Hematopoietic multipotent progenitor cell treated with erythropoietin and hydrocortisone succinate and interleukin-3 and kit ligand, for 17 days (in vitro differentiated cells): ENCODE measurements around the gene AWAT1.
"Not testable (repeated sequence)": the region's sequence is repeated elsewhere in the genome, so short reads cannot be mapped to it uniquely, and the experiment has no call there.

Source experiments
- DNase-seq: peaks from one replicate; pipeline ENCODE4 v3.0.0-alpha.2; 2015; ENCODE audit warnings: low spot score

AWAT1 gene

DNA sequence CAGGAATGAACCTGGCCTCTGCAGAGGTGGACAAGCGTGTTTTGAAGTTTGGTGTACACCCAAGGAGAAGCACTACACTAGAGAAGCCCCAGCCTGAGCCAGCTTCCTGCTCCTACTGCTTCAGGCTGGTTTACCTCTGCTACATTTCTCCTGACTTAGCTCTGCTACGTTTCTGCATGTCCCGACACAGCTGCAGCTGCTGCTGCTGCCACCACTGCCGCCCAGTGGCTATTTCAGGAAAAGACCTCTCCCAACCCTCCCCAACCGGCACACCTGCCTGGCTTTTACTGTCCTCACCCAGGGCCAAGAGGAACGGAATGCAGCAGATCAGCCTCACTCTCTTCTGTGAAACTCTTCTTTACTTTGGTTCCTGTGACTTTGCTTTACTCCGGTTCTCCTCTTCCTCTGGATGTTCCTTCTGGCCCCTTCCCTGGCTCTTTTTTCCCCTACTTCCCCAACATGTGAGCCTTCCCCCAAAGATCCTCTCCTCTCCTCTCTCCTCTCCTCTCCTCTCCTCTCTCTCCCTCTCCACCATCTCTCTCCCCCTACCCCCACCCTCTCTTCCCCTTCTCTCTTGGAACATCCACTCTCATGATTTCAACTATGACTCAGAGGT lies 28.6 kb downstream of the AWAT1 start:
- peak; percentile 6 for DNase-seq

DNA sequence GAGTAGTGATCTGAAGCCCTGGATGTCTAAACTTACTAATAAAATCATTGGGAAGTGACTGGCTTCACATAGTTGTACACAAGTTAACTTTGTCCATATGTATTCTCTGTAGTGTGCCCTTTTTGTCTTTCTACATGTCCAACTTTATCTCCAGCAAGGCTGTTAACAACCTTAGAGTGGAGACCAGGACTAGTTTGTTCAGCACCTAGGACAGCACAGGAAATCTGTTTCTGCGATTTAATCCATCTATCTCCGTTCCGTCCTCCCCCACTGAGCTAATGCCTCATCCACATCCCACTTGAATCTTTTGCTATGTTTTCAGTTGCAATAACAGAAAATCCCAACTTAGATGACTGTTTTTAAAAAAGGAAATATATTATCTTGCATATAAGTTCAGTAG lies 30.3 kb downstream of the AWAT1 start:
- no peak for DNase-seq

DNA sequence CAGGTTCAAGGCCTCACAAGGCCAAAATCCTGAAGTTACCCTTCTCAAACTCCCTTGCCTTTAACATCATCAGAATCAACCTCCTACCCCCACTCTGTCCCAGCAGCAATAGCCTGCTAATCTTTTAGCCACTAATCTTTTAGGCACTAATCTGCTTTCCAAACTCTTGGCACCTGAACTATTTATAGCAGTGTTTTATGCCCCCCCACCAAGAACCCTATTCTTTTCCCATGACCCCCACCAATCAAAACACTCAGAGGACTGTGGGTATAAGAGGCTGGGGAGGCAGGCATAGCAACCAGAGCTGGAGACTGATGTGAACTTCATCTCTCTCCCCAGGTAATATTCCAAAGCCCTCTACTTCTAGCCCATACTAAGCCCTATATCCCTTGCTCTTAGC lies 33.6 kb downstream of the AWAT1 start, which contains the start of gene ARR3:
Gene ARR3 (plus strand): TSS at position 301 of the 400 bp plus-strand sequence. CDS start 1,052 bp downstream, outside the sequence.
- no peak for DNase-seq

DNA sequence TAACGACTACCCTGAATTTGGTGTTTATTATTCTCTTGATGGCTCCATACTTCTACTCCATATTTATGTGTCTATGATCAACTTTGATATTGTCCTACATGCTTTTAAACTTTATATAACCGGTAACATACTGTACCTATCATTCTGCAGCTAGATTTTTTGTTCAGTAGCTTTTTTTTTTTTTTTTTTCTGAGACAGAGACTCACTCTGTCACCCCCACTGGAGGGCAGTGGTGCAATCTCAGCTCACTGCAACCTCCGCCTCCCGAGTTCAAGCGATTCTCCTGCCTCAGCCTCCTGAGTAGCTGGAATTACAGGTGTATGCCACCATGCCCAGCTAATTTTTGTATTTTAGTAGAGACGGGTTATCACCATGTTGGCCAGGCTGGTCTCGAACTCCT lies 39.6 kb downstream of the AWAT1 start:
- not testable (repeated sequence) for DNase-seq

DNA sequence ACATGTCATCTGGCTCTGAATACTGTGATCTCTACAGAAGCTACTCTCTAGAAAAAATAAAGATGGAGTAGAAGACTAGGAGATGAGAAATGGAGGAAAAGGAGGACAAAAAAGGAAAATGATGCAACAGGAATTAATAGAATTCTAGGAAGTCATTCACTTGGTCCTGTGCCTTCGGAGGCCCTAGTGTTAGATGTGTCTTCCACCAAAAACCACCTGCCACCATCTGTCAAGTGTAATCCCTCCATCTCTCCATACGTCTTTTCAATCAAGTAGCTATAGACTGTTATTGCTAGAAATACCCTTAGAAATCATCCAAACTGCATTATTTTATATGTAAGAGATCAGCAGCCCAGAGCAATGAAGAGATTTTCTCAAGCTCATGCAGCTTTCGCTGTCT lies 44.6 kb downstream of the AWAT1 start:
- DNase-seq = no peak

DNA sequence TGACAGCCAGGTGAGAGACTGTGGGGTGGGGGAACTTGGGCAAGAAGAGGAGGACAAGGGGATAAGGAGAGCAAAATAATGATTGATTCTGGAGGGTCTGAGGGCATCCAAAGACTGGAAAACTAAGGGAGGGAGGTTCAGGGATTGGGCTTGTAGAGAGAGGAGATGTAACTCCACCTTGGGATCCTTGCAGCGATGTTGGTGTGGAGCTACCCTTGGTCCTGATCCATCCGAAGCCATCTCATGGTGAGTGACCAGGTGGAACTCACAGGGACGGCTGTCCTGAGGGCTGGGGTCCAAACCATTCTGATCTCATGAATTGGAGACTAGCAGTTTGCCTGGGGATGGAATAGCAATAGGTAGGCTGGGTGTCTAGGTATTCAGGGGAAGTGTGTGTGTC lies 46.1 kb downstream of the AWAT1 start:
- DNase-seq = no peak

DNA sequence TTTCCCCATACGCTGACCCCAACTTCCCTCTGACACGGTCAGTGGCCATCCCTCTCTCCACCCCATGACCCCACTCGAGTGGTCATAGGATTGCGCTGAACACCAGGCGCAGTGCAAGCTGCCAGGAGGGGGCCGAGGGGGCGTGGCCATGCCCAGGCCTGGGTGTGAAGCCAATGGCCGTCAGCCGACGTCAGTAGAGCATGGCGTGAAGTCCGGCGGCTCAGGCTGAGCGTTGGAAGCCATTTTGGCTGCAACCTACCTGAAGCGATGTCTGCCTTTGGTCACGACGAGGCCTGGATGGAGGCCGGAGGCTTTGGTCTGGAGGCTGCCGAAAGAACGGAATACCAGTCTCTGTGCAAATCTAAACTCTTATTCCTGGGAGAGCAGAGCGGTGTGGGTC lies 47.5 kb downstream of the AWAT1 start, which contains the start of gene RAB41:
Gene RAB41 (plus strand): TSS at position 222 of the 400 bp plus-strand sequence. CDS start 46 bp downstream, at position 268.
- no peak for DNase-seq

DNA sequence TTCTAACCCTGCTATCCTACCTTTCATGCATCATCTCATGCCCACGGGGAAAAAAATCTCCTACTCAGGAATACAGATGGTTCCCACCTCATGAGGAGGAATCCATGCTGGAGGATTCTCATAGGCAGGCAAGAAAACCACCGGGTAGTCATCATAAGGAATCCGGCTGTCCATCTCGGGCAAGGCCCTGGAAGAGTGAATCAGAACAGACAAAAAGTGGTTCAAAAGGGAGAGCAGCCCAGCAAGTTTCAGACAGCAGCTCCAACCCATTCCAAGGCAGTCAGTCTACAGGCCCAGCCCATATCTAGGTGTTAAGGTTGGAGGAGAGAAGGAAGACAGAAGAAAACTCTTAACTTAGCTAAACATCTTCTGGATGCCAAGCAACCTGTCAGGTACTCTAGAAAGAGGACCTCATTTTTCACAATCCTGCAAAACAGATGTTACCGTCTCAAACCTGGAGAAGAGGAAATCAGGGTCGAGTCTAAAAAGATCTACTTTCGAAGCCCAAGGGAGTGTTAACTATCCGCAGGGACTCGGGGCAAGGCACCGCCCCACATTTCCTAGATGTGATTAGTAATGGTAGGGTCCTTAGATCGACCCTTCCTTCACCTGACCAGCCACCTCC lies 54.8 kb downstream of the AWAT1 start:
- DNase-seq = peak; percentile 4
